ENCODE measurements around the gene PLA2G4E. TPM values are rescaled to one million over a fixed set of nuclear protein-coding genes. Genes with fewer than 3 reads are reported as not detected.

Gene PLA2G4E
- total RNA-seq, 2 donors from 2014 or later, result not detected

- Mint-ChIP-seq H3K27me3 (ENCODE audit: insufficient read depth) (no peaks in the 10 kb centered on the region), H3K9me3 (peaks cover 4% of the 10 kb centered on the region), H3K4me3 (no peak overlapping the region), H3K27ac (no peak overlapping the region), H3K4me1 (peaks cover 5% of the 10 kb centered on the region), H3K36me3 (ENCODE audit: low read depth) (no peaks in the 10 kb centered on the region)
- Histone ChIP-seq H3K9ac (ENCODE audit: extremely low read depth, low read length, poor library complexity, severe bottlenecking) (no peak overlapping the region), H3K4me3 (ENCODE audit: low read length) (no peak overlapping the region), H3K27ac (ENCODE audit: low read depth, low read length) (no peak overlapping the region), H3K9me3 (ENCODE audit: control insufficient read depth, low read length) (peaks cover 3% of the 10 kb centered on the region), H3K36me3 (ENCODE audit: control insufficient read depth, insufficient read depth, low read length) (no peaks in the 10 kb centered on the region), H3K4me1 (ENCODE audit: control insufficient read depth, insufficient read depth, low read length) (no peaks in the 10 kb centered on the region), H3K27me3 (ENCODE audit: control insufficient read depth, insufficient read depth, low read length, poor library complexity, severe bottlenecking) (no peaks in the 10 kb centered on the region)
- no peak for TF ChIP-seq CTCF (conservative IDR thresholded peaks at IDR 0.05)
- 94% methylated on average over 7 to 9 of the region's 9 CpGs for WGBS, 2 experiments (ENCODE audit: insufficient coverage in 1 of 2, insufficient read length in 1 of 2)
- no peak for DNase-seq
These were observed 16.1 kb upstream of the PLA2G4E start for GRCh38 chr15:42036966-42037365.

- no peak for DNase-seq
- Histone ChIP-seq H3K4me3 (ENCODE audit: low read length) (no peak overlapping the region), H3K4me1 (ENCODE audit: control insufficient read depth, insufficient read depth, low read length) (no peaks in the 10 kb centered on the region), H3K36me3 (ENCODE audit: control insufficient read depth, insufficient read depth, low read length) (no peaks in the 10 kb centered on the region), H3K9ac (ENCODE audit: extremely low read depth, low read length, poor library complexity, severe bottlenecking) (no peak overlapping the region), H3K9me3 (ENCODE audit: control insufficient read depth, low read length) (peaks cover 9% of the 10 kb centered on the region), H3K27ac (ENCODE audit: low read depth, low read length) (no peak overlapping the region), H3K27me3 (ENCODE audit: control insufficient read depth, insufficient read depth, low read length, poor library complexity, severe bottlenecking) (no peaks in the 10 kb centered on the region)
- WGBS, 2 experiments (ENCODE audit: insufficient coverage in 1 of 2, insufficient read length in 1 of 2), result 90 to 94% methylated on average over 28 to 45 of the region's 45 CpGs
- H3K4me3 Mint-ChIP-seq, result no peak overlapping the region
- H3K27ac Mint-ChIP-seq, result no peak overlapping the region
- peaks cover 5% of the 10 kb centered on the region for H3K4me1 Mint-ChIP-seq
- H3K9me3 Mint-ChIP-seq, result peaks cover 5% of the 10 kb centered on the region
- peaks cover 2% of the 10 kb centered on the region for H3K27me3 Mint-ChIP-seq (ENCODE audit: insufficient read depth)
- H3K36me3 Mint-ChIP-seq (ENCODE audit: low read depth), result no peaks in the 10 kb centered on the region
- no peak for TF ChIP-seq CTCF (conservative IDR thresholded peaks at IDR 0.05)
These were observed 15.5 kb upstream of the PLA2G4E start for GRCh38 chr15:42036112-42036905.

GRCh38 chr15:42035435-42035761 is 14.6 kb upstream of the PLA2G4E start:
- Histone ChIP-seq H3K4me3 (ENCODE audit: low read length) (no peak overlapping the region), H3K27ac (ENCODE audit: low read depth, low read length) (no peak overlapping the region), H3K27me3 (ENCODE audit: control insufficient read depth, insufficient read depth, low read length, poor library complexity, severe bottlenecking) (no peaks in the 10 kb centered on the region), H3K36me3 (ENCODE audit: control insufficient read depth, insufficient read depth, low read length) (no peaks in the 10 kb centered on the region), H3K9me3 (ENCODE audit: control insufficient read depth, low read length) (peaks cover 9% of the 10 kb centered on the region), H3K9ac (ENCODE audit: extremely low read depth, low read length, poor library complexity, severe bottlenecking) (no peak overlapping the region), H3K4me1 (ENCODE audit: control insufficient read depth, insufficient read depth, low read length) (no peaks in the 10 kb centered on the region)
- Mint-ChIP-seq H3K27me3 (ENCODE audit: insufficient read depth) (peaks cover 2% of the 10 kb centered on the region), H3K27ac (no peak overlapping the region), H3K36me3 (ENCODE audit: low read depth) (no peaks in the 10 kb centered on the region), H3K9me3 (peaks cover 5% of the 10 kb centered on the region), H3K4me3 (no peak overlapping the region), H3K4me1 (peaks cover 5% of the 10 kb centered on the region)
- WGBS, 2 experiments (ENCODE audit: insufficient coverage in 1 of 2, insufficient read length in 1 of 2), result 57 to 63% methylated on average over 2 to 3 of the region's 3 CpGs
- peak; percentile 71 for DNase-seq
- no peak for TF ChIP-seq CTCF (conservative IDR thresholded peaks at IDR 0.05)
